Fibroblast of lung (primary cell): Measurements from ENCODE around the gene FLT3LG.

Source experiments
- EZH2 ChIP-seq: IDR thresholded peaks from 2 replicates; pipeline ENCODE4 v1.5.1; 2012; ENCODE audit warnings: low read length, control low read depth, mild to moderate bottlenecking; ENCODE audit errors: missing control alignments
- TF ChIP-seq, protein P1 (sequence below), 2 donors: IDR thresholded peaks in 1 of 2; conservative IDR thresholded peaks in 1 of 2; 1 replicate in 1 of 2; 2 replicates in 1 of 2; pipeline ENCODE4 v1.5.1; 2011 to 2012; ENCODE audit warnings: low read length in 2 of 2, control low read depth in 1 of 2, inconsistent platforms in 1 of 2, low read depth in 1 of 2, mild to moderate bottlenecking in 1 of 2

DNA sequence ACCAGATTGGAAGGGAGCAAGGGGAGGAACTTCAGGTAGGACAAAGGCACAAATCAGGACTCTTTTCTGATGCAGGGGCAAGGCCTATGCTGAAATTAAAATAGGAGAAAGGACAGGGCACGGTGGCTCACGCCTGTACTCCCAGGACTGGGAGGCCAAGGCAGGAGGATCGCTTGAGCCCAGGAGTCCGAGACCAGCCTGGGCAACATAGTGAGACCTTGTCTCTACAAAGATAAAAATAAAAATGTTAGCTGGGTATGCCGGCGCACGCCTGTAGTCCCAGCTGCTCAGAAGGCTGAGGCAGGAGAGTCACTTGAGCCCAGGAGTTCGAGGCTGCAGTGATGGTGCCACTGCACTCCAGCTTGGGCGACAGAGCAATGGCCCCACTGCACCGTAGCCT, 38.3 kb upstream of the FLT3LG start:
- TF ChIP-seq, protein P1, sequence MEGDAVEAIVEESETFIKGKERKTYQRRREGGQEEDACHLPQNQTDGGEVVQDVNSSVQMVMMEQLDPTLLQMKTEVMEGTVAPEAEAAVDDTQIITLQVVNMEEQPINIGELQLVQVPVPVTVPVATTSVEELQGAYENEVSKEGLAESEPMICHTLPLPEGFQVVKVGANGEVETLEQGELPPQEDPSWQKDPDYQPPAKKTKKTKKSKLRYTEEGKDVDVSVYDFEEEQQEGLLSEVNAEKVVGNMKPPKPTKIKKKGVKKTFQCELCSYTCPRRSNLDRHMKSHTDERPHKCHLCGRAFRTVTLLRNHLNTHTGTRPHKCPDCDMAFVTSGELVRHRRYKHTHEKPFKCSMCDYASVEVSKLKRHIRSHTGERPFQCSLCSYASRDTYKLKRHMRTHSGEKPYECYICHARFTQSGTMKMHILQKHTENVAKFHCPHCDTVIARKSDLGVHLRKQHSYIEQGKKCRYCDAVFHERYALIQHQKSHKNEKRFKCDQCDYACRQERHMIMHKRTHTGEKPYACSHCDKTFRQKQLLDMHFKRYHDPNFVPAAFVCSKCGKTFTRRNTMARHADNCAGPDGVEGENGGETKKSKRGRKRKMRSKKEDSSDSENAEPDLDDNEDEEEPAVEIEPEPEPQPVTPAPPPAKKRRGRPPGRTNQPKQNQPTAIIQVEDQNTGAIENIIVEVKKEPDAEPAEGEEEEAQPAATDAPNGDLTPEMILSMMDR (conservative IDR thresholded peaks at IDR 0.05 in 1 of 2, IDR thresholded peaks at IDR 0.05 in 1 of 2; ENCODE audit: low read depth in 1 of 2, low read length in 2 of 2), result no peak
- TF ChIP-seq EZH2, result no peak
